Activated T-helper 1 cell treated with Interleukin-2 at 50 U/mL for 16 hours (primary cell): ENCODE results near the gene PKN1.
A peak's percentile ranks its signal among the peaks of the same experiment; 100 is the strongest.

ENCODE experiments used
- DNase-seq: peaks from one replicate; pipeline ENCODE4 v3.0.0-alpha.2; 2020; ENCODE audit warnings: low read depth

The PKN1 gene

DNA sequence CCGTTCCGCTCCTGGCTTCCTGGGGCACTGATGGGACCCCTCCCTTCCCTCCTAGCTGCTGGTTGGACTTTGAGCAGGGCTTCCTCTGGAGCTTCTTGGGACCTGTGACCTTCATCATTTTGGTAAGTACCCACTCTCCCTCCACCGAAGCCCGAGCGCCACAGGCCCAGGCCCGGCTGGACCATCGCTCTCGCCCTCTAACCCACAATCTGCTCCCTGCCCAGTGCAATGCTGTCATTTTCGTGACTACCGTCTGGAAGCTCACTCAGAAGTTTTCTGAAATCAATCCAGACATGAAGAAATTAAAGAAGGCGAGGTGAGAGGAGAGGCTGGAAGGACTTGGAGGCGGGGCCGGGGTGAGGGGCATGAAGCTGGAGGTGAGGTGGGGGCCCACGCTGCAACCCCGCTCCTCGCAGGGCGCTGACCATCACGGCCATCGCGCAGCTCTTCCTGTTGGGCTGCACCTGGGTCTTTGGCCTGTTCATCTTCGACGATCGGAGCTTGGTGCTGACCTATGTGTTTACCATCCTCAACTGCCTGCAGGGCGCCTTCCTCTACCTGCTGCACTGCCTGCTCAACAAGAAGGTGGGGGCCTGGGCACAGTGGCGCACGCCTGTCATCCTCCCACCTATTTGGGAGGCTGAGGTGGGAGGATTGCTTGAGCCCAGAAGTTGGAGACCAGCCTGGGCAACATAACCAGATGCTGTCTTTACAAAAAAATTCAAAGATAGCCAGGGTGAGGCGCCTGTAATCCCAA lies 26.3 kb upstream of the PKN1 start:
- DNase-seq = no peak

DNA sequence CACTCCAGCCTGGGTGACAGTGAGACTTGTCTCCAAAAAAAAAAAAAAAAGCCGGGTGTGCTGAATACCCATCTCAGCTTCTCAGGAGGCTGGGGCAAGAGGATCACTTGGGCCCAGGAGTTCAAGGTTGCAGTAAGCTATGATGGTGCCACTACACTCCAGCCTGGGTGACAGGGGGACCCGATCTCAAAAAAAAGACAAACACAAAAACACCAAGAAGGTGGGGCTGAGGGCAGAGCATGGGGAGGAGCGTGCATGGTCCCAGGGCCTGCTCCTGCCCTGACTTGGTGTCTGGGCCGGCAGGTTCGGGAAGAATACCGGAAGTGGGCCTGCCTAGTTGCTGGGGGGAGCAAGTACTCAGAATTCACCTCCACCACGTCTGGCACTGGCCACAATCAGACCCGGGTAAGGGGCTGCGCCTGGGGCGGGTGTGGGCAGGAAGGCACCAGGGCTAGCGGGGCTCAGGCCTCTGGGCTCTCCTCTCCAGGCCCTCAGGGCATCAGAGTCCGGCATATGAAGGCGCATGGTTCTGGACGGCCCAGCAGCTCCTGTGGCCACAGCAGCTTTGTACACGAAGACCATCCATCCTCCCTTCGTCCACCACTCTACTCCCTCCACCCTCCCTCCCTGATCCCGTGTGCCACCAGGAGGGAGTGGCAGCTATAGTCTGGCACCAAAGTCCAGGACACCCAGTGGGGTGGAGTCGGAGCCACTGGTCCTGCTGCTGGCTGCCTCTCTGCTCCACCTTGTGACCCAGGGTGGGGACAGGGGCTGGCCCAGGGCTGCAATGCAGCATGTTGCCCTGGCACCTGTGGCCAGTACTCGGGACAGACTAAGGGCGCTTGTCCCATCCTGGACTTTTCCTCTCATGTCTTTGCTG lies 25.3 kb upstream of the PKN1 start:
- no peak for DNase-seq

DNA sequence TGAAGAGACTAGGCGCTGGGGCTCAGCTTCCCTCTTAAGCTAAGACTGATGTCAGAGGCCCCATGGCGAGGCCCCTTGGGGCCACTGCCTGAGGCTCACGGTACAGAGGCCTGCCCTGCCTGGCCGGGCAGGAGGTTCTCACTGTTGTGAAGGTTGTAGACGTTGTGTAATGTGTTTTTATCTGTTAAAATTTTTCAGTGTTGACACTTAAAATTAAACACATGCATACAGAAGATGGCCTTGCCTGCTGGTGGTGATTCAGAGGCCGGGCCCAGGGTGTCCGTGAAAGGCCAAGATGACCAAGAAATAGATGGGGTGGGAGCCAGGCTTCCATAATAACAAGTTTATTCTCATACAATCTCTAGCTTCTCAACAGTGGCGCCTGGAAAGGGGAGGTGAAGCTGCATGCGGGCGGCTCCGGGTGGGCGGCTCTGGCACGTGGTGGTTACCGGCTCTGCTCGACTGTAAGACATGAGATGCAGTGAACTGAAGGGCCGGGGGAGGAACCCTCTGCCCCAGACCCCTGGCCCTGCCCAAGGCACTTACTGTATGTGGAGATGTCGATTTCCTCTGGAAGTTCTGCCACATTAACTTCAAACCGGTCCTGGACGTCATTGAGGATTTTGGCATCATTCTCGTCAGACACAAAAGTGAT lies 24.5 kb upstream of the PKN1 start:
- DNase-seq = no peak

DNA sequence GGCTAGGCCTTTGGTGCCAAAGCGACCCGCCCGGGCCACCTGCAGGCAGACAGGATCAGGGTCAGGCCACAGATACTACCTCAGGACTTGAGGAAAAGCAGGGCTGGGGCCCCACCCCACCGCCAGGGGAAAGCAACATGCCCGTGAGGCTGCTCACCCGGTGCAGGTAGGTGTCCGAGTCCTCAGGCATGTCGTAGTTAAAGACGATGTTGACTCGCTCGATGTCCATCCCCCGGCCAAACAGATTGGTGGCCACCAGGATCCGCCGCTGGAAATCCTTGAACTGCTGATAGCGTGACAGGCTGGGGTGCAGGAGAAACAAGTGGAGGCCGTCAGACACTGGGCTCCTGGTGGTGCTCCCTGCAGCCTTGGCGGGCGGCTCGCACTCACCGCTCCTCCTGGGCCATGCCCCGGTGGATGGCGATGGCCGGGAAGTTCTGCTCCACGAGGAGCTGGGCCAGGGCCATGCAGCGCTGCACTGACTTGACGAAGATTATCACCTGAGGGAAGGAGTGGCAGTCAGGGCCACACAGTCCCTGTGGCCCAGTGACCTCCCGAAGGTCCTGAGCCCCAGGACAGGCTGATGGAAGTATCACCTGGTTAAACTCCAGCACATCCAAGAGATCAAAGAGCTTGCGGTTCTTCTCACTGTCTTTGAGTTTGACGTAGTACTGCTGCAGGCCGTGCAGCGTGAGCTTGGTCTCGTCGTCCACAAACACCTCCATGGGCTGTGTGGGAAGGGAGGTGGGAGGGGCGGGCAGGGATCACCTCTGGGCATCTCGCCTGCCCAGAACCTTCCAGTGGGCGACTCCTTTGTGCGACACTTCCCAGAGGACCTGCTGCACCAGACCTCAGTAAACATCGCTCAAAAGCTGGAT lies 23.7 kb upstream of the PKN1 start:
- DNase-seq = no peak

DNA sequence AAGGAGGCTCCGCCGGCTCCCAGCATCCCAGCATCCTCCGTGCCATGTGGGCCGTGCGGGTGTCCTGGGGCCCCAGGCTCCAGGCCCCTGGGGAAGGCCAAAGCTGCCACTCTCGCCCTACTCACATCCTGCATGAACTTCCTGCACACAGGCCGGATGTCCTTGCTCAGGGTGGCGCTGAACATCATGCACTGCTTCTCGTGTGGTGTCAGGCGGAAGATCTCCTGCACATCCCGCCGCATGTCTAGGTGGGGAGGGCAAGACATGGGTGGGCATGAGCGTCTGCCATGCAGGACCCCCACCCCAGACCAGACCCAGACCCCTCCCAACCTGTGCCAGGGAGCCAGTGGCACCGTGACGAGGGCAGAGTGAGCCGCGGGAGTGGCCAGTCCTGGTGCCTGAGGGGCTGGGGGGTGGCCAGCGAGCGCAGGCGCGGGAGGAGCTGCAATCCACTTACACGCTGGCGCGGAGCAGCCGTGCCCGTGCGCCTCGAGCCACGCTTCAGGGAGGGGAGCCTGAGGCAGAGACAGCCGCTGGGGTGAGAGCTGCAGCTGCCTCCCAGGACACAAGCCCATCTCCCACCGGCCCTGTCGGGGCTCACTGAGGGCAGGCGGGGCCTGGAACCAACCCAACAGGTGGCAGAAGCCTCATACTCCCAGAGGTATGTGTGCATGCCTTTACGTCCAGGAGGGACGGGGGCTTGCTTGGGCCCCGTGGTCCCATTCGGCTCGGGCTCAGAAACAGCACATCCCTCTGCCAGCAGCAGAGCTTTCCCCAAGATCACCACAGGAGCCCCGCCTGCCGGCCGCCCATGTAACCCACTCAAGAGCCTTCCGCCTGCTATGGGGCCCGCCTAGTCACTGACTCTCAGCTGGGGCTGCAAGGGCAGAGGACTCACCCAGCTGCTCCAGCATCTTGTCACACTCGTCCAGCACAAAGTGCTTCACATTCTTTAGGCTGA lies 22.7 kb upstream of the PKN1 start:
- no peak for DNase-seq

DNA sequence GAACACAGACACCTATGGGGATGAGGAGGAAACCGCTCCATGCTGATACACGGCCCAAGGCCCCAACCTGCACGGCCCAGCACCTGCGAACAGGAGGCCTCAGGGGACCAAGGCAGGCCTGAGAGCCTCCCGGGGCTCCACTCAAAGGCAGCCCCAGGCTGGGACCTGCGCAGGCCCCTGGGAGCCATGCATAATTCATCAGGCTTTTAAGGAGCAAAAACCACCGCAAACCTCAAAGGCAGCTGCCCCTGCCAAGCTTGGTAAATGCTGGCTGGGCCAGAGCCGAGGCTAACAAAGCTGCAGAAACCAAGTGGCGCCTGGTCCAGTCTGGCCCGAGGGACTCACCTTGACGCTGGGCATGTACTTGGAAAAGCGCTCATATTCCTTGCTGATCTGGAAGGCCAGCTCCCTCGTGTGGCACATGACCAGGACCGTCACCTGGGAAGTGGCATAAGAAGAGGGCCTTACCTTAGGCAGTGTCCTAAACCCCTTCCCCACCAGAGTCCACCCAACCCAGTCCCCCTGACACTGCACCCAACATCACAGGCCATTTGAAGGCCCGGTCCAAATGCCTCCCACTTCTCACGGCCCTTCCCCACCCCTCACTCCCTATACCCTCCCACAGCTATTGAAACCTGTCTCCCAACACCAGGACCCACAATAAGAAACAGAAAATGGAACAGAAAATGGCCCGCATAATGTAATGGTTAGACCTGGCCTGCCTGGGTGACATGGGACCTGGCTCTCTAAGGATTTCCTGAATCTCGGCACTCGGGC lies 21.8 kb upstream of the PKN1 start:
- no peak for DNase-seq

DNA sequence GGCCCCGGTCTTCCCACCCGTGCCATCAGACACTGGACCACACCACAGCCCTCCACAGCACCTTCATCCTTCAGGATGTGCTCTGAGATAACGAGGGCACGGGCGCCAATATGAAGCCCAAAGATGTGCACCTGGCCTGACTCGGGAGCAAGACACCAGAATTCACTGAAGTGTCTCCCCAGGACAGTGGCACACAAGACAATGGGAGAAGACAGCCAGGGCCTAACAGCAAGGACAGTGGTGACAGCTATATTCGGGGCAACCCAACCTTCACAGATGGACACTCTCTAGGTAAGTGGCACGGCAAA lies 21.2 kb upstream of the PKN1 start:
- DNase-seq = no peak

DNA sequence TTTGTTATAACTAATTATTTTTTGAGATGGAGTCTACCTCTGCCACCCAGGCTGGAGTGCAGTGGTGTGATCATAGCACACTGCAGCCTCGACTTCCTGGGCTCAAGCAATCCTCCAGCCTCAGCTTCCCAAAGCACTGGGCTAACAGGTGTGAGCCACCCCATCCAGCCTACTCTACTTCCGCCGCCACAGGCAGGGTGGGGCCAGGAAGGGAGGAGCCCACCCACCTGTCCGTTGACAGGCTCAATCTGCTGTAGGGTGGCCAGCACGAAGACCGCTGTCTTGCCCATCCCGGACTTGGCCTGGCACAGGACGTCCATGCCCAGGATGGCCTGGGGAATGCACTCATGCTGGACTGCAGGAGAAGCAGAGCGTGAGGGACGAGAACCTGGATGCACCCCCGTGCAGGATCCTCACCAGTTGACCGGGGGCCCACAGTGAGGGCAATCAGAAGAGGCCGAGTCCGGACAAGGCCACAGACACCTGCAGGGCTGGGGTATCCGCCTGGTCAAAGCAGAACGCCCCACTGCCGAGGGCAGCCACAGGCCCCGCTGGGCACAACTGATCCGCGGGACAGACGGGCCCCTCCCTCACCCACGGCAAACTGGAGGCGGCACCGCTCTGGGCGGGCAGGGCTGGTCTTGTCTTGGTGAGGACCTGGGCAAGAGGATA lies 20.6 kb upstream of the PKN1 start:
- no peak for DNase-seq

DNA sequence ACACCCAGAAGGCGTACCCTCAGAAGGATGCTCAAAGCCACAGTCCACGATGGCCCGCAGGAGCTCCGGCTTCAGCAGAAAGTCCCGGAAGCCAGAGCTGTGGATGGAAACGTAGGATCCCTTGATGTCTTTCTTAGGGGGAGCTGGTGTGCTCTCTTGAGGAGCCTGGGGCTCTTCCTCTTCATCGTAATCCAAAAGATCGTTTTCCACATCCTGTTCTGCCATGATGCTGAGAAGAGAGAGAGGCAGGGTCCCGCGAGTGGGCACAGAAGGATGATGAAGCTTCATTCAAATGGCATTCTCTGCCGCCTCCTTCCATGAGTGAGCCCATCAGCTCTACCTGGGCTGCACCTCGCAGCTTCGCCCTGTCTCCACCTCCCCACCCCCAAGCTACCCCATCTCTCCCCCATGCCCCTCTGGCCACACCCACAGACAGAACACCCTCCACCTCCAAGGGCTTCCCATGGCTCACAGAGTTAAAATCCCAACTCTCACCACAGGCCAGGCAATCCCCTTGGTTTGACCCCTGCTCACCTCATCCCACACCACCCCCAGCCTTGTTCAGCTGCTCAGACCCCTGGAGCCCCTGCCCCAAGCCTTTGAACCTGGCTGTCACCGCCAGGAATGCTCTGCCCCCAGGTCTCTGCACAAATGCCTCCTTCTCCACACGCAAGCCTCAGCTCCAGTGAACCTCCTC lies 20.0 kb upstream of the PKN1 start:
- no peak for DNase-seq

DNA sequence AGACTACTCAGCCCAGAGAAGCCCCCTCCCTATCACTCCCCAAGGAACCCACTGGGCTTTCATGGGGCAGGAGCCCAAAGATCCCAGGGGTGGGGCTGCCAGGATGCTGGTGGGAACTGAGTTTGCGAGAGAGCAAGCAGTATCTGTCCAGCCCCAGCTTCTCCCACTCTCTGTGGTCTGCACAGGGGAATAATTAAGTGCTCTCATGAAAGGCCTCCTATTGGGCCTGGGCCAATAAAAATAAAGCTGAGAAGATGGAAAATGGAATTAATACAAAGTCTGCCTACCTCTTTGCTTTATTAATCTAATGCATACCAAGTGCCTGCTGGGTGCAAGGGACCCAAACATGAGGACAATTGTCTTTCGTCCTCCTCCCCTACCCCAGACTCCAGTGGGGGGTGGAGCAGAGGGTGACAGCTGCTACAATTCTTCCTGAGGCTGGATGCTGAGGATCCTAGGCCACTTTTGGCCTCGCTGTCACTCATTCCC lies 19.4 kb upstream of the PKN1 start:
- DNase-seq = no peak

DNA sequence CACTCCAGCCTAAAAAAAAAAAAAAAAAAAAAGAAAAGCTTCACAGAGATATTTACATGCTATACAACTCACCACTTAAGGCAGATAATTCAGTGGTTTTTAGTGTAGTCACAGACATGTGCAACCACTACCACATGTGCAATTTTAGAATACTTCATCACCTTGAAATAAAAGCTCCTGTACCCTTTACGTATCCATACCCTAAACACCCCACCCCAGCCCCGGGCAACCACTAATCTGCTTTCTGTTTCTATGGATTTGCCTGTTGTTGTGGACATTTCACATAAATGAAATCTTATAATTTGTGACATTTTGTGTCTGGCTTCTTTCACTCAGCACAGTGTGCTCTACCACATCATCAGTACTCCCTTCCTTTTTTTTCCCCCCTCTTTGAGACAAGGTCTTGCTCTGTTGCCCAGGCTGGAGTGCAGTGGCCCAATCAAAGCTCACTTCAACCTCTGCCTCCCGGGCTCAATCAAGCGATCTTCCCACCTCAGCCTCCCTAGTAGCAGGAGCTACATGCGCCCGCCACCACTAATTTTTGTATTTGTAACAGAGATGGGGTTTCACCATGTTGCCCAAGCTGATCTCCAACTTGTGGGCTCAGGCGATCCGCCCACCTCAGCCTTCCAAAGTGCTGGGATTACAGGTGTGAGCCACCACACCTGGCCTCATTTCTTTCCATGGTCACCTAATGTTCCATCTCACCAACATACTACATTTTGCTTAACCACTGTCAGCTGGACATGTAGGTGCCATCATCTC lies 18.0 kb upstream of the PKN1 start:
- DNase-seq = no peak

DNA sequence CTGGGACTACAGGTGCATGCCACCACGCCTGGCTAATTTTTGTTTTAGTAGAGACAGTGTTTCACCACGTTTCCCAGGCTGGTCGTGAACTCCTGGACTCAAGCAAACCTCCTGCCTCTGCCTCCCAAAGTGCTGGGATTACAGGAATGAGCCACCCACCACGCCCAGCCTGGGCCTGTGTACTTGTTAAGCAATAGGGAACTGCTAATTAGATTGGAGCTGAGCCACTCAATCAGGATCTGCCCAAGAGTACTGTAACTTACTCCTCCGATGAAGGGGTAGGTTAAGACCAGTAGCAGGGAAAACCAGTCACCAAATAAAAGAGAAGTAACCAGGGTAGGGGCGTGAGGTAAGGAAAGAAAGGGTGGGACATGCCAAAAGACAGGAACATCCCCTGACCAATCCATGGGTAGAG lies 16.3 kb upstream of the PKN1 start:
- no peak for DNase-seq

DNA sequence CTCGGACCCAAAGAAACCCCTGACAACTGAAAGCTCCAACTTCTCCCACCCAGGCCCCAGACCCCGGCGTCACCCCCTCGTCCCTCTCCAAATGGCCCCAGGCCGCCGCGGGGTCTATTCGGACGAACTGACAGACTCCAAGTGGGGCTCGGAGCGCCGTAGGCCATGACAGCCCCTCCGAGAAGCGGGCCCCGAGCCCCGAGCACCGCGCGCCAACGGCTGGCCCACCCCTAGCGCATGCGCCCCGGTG lies 14.3 kb upstream of the PKN1 start:
- peak; percentile 71 for DNase-seq

DNA sequence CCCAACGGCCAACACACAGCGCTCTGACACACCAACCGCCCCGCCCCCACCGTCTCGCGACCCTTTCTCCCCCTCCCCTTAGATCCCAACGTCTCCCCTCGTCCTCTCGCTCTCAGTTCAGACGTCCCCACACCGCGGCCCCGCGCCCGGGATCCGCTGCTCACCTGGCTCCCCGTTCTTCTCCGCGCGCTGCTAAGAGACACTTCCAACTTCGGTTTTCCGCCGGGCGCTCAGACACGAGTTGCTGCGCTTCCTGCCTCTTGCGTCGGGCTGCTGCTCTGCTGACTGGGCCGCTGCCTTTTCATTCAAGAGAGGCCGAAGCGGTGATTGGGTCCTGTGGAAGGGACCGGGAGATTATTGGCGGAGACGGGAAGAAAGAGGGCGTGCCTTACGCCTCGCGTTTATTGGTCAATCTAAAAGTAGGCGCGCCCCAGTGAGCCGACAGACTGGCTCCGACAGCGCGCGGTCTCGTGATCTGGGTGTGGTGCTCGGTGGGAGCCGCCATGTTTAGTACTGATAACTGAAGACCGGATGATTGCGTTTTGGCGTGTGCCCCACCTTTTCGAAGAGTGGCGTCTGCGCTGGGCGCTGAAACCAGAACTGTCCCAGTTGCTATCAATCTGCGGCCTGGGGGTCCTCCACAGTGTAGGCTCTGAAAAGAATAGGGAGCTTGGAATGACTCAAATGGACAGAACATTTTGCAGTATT lies 13.8 kb upstream of the PKN1 start, which contains the start of gene DDX39A:
Gene DDX39A (minus strand): TSS at position 236 of the 708 bp plus-strand sequence. CDS start 6,121 bp downstream, outside the sequence.
- DNase-seq = peak; percentile 95

DNA sequence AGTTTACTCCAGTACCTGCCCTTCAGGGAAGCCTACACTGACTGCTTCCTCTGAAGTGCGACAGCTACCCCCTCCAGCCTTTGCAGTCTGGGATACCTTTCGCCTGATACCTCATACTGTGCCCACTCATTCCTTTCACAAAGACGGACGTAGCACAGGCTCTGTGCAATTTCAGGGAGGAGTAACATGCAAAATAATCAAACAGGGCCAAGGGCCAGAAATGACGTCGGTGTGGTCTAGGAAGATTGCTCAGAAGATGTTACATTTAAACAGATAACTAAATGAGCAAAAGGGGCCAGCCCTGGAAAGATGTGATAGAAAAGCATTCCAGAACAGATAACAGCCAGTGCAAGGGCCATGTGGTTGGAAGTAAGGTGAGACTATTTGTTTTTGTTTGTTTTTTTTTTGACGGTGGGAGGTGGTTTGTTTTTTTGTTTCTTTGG lies 7.4 kb upstream of the PKN1 start:
- DNase-seq = no peak

DNA sequence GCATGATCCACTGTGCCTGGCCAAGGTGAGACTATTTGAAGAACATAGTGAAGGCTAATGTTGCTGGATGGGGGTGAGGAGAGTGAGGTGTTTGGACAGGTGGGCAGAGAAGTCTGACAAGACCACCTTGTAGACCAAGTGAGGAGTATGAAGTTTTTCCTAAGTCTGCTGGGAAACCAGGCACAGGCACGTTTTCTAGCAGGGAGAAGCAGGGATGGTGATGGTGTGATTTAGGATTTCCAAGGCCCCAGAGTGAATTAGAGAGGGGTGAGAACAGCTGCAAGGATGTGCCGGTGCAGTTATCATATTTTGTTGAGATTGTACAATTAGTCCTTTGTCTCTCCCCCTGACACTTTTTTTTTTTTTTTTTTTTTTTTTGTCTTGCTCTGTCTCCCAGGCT lies 5.6 kb upstream of the PKN1 start:
- no peak for DNase-seq

DNA sequence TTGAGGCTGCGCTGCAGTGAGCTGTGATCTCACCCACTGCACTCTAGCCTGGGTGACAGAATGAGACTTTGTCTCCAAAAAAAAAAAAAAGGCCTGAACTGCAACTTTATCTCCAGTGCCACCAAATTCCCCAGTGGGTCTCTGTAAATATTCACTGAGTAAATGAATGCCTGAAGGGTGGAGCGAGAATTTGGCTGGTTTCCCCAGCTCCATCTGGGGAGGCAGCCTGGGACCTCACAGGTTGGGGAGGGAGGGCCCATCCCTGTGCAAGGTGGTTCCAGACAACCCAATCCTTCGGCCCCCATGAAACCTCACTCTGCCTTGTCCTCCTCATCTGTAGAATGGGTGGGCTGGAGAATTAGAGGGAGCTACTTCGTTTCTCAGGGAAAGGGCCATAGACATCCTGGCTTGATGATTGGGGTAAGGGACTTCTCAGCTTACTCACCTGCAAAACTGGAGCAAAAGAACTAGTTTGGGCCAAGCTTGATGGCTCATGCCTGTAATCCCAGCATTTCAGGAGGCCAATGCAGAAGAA lies 4.2 kb upstream of the PKN1 start:
- no peak for DNase-seq
